Measurements from ENCODE around the gene MIEN1. TPM values are rescaled to one million over a fixed set of nuclear protein-coding genes. Genes with fewer than 3 reads are reported as not detected.

The MIEN1 gene
- polyA plus RNA-seq, 2 of the 4 experiments (the other 2 are of a cell fraction), result 63.9 to 85.5 TPM

DNA sequence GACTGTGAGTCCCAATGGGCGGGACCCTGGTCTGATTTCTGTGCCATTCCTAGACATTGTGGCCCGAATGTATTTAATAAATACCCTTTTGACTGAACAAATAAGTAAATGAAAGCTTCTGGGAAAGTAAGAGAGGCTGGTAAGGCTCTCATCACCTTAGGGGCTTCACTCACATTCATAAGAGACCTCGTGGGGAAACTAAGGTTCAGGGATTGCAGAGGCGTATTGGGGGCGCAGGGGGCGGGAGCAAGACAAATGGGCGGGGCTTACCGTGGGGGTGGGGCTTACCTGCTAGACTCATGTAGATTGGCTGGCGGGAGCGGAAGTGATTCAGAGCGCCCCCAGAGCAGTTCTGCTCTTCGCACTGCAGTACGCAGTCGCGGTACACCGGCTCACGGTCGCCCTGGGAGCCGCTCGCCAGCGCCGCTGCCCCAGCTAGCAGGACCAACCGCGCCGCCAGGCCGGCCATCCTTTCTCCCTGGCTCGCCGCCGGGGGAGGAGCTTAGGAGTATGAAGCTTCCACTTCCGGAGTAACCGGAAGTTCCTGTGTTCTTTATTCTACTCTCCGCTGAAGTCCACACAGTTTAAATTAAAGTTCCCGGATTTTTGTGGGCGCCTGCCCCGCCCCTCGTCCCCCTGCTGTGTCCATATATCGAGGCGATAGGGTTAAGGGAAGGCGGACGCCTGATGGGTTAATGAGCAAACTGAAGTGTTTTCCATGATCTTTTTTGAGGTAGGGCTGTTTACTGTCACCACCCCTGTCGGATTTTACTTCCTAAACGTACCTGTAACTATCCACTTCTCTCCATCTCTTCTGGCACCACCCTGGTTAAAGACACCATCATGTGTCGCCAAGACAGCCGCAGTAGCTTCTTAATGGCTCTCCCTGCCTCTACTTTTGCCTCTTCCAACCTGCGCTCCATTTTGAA is 42.5 kb downstream of the MIEN1 start, which contains the start of gene PGAP3 (continued):
- TF ChIP-seq JUN (IDR thresholded peaks at IDR 0.05) (peak; percentile 64 to 88; a peak in 3 of 5 replicates), ATOH8 (CRISPR knock-in tag; IDR thresholded peaks at IDR 0.05; ENCODE audit: low read depth) (0 out of 2 replicates have a peak, but pooled peaks have one; percentile 26), GATA3 (IDR thresholded peaks at IDR 0.05; ENCODE audit: borderline replicate concordance) (0 out of 2 replicates have a peak, but pooled peaks have one; percentile 6)

DNA sequence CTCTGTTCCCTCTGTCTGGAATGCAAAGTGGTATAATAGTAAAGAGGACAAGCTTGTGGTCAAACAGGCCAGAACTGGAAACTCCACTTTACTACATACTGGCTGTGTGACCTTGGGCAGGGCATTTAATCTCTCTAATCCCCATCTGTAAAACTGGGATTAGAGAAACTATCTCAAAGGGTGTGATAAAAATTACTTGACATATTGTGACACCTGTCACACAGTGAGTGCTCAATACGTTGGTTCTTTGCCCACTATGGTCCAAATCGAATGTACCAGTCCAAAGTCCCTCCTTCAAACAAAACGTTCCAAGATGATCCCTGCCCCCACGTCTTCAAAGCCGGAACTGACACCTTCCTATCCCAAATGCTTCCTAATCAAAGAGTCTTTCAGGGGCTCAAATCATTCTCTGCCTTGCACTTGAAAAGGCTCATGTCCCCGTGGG is 43.2 kb downstream of the MIEN1 start:
- ChIA-PET POLR2A (interaction anchor here (0.7 to 2.9 kb wide), 6 partner anchors 8 to 44 kb away, joined by 3 to 60 read pairs (median 5); partner anchors contain the start of genes ERBB2 and MIEN1), CTCF (interaction anchor here (0.6 to 50.7 kb wide), 8 partner anchors 8 to 473 kb away, joined by 3 to 1391 read pairs (median 4); partner anchors contain the start of genes MIEN1, PNMT, PPP1R1B and STARD3)
- H3K27ac ChIP-seq, result peak overlapping the region; percentile 80 to 92
- DNase-seq (ENCODE audit: low read depth in 1 of 2, low spot score in 1 of 2) (no peak), ATAC-seq (no peak), FAIRE-seq (no peak)
- TF ChIP-seq, protein P1, sequence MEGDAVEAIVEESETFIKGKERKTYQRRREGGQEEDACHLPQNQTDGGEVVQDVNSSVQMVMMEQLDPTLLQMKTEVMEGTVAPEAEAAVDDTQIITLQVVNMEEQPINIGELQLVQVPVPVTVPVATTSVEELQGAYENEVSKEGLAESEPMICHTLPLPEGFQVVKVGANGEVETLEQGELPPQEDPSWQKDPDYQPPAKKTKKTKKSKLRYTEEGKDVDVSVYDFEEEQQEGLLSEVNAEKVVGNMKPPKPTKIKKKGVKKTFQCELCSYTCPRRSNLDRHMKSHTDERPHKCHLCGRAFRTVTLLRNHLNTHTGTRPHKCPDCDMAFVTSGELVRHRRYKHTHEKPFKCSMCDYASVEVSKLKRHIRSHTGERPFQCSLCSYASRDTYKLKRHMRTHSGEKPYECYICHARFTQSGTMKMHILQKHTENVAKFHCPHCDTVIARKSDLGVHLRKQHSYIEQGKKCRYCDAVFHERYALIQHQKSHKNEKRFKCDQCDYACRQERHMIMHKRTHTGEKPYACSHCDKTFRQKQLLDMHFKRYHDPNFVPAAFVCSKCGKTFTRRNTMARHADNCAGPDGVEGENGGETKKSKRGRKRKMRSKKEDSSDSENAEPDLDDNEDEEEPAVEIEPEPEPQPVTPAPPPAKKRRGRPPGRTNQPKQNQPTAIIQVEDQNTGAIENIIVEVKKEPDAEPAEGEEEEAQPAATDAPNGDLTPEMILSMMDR (IDR thresholded peaks at IDR 0.05), result no peak
- no peak for TF ChIP-seq JUNB (IDR thresholded peaks at IDR 0.05)
- TF ChIP-seq GATA3 (IDR thresholded peaks at IDR 0.05; ENCODE audit: borderline replicate concordance), result 0 out of 2 replicates have a peak, but pooled peaks have one; percentile 3
- peak overlapping the region; percentile 61 for H3K4me3 ChIP-seq
- 32% methylated on average over 6 of the region's 6 CpGs for WGBS (ENCODE audit: missing lambda C conversion rate)
- H3K4me1 ChIP-seq, result peaks cover 7% of the 10 kb centered on the region
- no peaks in the 10 kb centered on the region for H3K9me3 ChIP-seq
- H3K4me2 ChIP-seq, result peak overlapping the region; percentile 87

DNA sequence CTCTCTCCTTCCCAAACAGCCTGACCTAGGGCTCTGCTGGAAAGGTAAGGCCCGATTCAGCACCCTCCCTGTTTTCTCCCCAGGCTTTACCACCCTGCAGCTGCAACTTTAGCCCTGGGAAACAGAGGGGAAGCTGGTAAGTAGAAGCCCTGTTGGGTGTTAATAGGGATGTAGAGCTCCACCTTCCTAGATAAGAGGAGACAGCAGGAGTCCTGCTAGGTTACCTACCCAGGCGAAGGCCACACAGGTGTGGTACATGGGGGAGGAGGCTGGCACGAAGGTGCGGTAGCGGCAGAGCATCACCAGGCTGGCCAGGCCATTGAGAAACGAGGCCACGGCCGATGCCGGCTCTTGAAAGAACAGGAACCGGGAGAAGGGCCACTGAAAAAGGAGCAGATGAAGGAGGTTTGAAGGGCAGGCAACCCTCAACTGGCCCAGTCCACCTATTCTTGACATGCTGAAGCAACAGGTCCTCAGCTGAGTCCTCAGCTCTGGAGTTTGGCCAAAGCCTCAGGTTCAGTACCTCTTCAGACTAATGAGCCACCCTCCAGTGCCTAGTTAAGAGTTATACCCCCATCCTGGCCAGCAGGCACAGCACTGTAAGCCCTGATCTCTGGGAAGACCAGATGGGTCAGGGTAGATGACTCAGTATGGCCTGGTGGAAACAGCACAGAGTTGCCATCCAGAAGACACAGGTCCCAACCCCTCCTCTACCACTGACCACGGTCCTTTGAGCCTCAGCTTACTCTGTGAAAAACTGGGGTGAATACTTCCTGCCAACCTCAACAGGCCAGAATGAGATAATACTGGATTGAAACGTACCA is 45.8 kb downstream of the MIEN1 start:
- FAIRE-seq (no peak), DNase-seq (ENCODE audit: low read depth in 1 of 2, low spot score in 1 of 2) (no peak), ATAC-seq (no peak)
- Histone ChIP-seq H3K9me3 (no peaks in the 10 kb centered on the region), H3K4me3 (no peak overlapping the region), H3K27ac (no peak overlapping the region), H3K4me2 (no peak overlapping the region), H3K4me1 (peaks cover 7% of the 10 kb centered on the region)
- CTCF ChIA-PET, result interaction anchor here (0.6 to 50.7 kb wide), 9 partner anchors 12 to 681 kb away, joined by 3 to 1391 read pairs (median 4); partner anchors contain the start of genes MIEN1, PNMT, PPP1R1B and STARD3
- WGBS (ENCODE audit: missing lambda C conversion rate), result 85% methylated on average over 12 of the region's 12 CpGs
- no peak for TF ChIP-seq ZC3H11A (IDR thresholded peaks at IDR 0.05)
- TF ChIP-seq, protein P2, sequence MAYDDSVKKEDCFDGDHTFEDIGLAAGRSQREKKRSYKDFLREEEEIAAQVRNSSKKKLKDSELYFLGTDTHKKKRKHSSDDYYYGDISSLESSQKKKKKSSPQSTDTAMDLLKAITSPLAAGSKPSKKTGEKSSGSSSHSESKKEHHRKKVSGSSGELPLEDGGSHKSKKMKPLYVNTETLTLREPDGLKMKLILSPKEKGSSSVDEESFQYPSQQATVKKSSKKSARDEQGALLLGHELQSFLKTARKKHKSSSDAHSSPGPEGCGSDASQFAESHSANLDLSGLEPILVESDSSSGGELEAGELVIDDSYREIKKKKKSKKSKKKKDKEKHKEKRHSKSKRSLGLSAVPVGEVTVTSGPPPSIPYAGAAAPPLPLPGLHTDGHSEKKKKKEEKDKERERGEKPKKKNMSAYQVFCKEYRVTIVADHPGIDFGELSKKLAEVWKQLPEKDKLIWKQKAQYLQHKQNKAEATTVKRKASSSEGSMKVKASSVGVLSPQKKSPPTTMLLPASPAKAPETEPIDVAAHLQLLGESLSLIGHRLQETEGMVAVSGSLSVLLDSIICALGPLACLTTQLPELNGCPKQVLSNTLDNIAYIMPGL (CRISPR knock-in tag; IDR thresholded peaks at IDR 0.05; ENCODE audit: borderline replicate concordance), result no peak
- no peak for TF ChIP-seq HOXB13 (CRISPR knock-in tag; IDR thresholded peaks at IDR 0.05; ENCODE audit: low read depth)
- TF ChIP-seq FOSB (CRISPR knock-in tag; IDR thresholded peaks at IDR 0.05), result no peak
- no peak for TF ChIP-seq MAZ (IDR thresholded peaks at IDR 0.05; ENCODE audit: borderline replicate concordance, low read depth, low read length)
- TF ChIP-seq CBX8 (IDR thresholded peaks at IDR 0.05), result no peak
- no peak for TF ChIP-seq EP300 (IDR thresholded peaks at IDR 0.05)
- no peak for TF ChIP-seq RNF2 (IDR thresholded peaks at IDR 0.05; ENCODE audit: borderline replicate concordance, low read depth)
- TF ChIP-seq POLR2AphosphoS2 (conservative IDR thresholded peaks at IDR 0.05; ENCODE audit: low read length), result no peak
- TF ChIP-seq POLR2A (IDR thresholded peaks at IDR 0.05; ENCODE audit: low read length), result no peak
- TF ChIP-seq CBX2 (IDR thresholded peaks at IDR 0.05; ENCODE audit: borderline replicate concordance, low read depth), result no peak
- TF ChIP-seq HOXA7 (CRISPR knock-in tag; IDR thresholded peaks at IDR 0.05), result no peak
- no peak for TF ChIP-seq CEBPB (IDR thresholded peaks at IDR 0.05)
- TF ChIP-seq ESRRA (IDR thresholded peaks at IDR 0.05; ENCODE audit: borderline replicate concordance, low read length), result no peak
- no peak for TF ChIP-seq JUN (IDR thresholded peaks at IDR 0.05)
- TF ChIP-seq RCOR1 (IDR thresholded peaks at IDR 0.05; ENCODE audit: low read depth, low read length), result no peak
- no peak for TF ChIP-seq TFCP2L1 (CRISPR knock-in tag; IDR thresholded peaks at IDR 0.05)
- POLR2A ChIA-PET, result no interaction called here

All from A549 (cell line).